RCC 7860 (cell line): ENCODE measurements around the gene LRRC36.

ENCODE experiments used
- DNase-seq: peaks from one replicate; pipeline ENCODE4 v3.0.0-alpha.2; 2015; ENCODE audit warnings: low spot score
- FAIRE-seq: peaks from 2 replicates; lab custom pipeline; 2012; peaks lifted over from hg19 to GRCh38; lab: Jason Lieb, UNC

The LRRC36 gene

DNA sequence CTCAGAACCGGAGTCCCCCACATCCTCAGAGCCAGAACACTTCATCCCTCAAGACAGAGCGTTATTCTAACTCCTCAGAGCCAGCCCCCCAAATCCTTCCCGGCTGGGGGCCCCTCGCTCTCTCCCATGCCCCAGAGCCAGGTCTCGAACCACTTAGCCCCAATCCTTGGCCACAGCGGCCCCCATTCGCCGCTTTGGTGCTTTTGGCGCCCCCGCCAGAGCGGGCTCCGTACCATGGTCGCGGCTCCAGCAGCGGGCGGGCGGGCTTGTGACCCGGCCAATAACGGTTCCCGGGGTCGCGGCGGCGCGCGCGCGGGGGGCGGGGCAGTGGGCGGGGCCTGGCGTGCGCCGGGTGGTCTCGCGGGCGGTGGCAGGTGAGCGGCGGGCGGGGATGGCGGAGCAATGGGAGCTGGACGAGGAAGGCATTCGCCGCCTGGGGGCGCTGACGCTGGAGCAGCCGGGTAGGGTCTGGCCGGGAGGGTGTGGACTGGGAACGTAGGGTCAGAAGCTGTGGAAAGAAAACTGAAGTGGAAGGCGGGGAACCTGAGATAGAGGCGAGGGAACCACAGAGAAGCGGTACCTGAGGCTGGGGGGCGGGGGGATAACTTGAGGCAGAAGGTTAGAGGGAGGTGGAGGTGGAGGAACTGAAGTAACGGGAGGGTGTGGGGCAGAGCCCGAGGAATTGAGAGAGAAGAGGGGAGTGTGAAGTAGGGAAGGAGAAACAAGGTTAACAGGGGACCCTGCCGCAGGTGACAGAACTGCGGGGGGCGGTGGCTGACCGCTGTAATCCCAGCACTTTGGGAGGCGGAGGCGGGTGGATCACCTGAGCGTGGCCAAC is at the start of gene LRRC36, which contains the start of gene KCTD19:
LRRC36 (plus strand) TSS at position 344 of the 838 bp plus-strand sequence; CDS start at position 392, 48 bp downstream.
KCTD19 (minus strand) TSS at position 270 of the 838 bp plus-strand sequence; CDS start at position 236, 34 bp downstream.
- FAIRE-seq (no peak), DNase-seq (no peak)

- DNase-seq (peak; percentile 98), FAIRE-seq (peak; percentile 98)
Measured at GRCh38 chr16:67277294-67277998, 49.2 kb upstream of the LRRC36 start.

- DNase-seq (peak; percentile 72), FAIRE-seq (peak; percentile 24)
Measured at GRCh38 chr16:67277999-67278772, 48.4 kb upstream of the LRRC36 start.

GRCh38 chr16:67278773-67279295 is 47.8 kb upstream of the LRRC36 start:
- peak; percentile 19 for DNase-seq
- FAIRE-seq = no peak

DNA sequence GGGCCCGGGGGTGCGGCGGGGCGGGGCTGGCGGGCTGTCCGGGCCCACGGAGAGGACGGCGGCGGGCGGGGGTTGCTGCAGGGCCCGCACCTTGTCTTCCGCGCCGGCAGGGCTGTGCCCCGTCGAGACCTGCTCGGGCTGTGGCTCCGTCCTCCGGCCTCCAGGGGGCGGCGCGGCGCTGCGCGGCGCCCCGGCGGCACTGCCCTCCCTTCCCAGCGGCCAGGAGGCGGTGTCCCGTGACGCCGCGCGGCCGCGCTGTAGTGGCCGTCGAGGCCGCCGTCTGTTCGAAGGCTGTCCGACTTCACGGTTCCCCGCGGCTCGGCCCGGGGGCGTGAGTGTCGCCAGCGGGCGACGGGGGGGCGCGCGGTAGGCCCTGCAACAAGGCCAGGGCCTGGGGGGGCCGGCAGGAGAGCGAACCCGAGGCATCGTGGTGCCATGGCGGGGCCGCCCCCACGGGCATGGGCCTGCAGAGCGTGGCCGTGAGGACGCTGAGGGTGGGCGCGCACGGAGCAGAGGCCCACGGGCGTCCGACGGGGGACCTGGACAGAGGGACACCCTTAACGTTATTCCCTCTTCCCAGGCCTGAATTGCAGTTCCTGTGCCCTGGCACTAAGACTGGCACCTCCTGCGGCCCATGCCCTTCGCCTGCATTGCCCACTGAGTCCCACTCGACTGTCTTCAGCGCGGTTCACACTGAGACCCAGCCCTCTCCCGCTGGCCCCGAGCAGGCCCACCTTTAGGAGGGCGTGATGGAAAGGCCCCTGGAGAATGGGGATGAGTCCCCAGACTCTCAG is 47.1 kb upstream of the LRRC36 start, which contains the start of gene PLEKHG4:
PLEKHG4 (plus strand) TSS at position 237 of the 794 bp plus-strand sequence; CDS start at position 750, 513 bp downstream.
- peak; percentile 70 for DNase-seq

DNA sequence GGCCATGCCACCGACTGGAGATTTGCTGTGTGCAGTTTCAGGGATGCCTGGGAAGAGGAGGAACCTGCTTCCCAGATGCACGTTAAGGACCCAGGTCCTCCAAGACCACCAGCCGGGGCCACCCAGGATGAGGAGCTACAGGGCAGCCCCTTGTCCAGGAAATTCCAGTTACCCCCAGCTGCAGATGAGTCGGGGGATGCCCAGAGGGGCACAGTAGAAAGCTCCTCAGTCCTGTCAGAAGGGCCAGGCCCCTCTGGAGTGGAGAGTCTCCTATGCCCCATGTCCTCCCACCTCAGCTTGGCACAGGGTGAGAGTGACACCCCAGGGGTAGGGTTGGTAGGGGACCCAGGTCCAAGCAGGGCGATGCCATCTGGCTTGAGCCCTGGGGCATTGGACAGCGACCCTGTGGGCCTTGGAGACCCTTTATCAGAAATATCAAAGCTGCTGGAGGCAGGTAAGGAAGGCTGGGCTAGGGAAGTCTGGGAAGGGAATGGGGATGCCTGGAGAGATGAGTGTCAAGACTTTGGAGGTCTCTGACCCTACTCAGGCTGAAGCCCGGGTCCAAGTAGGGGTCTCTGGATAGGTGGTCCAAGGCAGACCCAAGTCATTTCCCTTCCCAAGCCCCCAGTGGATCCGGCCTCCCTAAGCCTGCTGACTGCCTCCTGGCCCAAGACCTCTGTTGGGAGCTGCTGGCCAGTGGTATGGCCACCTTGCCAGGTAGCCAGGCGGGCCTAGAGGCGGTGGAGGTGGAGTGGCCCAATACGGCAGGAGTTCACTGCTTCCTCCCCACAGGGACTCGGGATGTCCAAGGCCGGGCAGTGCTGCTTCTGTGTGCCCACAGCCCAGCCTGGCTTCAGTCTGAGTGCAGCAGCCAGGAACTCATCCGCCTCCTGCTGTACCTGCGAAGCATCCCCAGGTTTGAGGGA is 46.3 kb upstream of the LRRC36 start:
- FAIRE-seq (no peak), DNase-seq (no peak)

More for the DNA sequence above, 47.1 kb upstream of the LRRC36 start, which contains the start of gene PLEKHG4:
- FAIRE-seq = no peak

- DNase-seq (no peak), FAIRE-seq (no peak)
Measured at GRCh38 chr16:67281536-67282446, 44.8 kb upstream of the LRRC36 start.

GRCh38 chr16:67282447-67282805 is 44.2 kb upstream of the LRRC36 start:
- no peak for FAIRE-seq
- DNase-seq = no peak

DNA sequence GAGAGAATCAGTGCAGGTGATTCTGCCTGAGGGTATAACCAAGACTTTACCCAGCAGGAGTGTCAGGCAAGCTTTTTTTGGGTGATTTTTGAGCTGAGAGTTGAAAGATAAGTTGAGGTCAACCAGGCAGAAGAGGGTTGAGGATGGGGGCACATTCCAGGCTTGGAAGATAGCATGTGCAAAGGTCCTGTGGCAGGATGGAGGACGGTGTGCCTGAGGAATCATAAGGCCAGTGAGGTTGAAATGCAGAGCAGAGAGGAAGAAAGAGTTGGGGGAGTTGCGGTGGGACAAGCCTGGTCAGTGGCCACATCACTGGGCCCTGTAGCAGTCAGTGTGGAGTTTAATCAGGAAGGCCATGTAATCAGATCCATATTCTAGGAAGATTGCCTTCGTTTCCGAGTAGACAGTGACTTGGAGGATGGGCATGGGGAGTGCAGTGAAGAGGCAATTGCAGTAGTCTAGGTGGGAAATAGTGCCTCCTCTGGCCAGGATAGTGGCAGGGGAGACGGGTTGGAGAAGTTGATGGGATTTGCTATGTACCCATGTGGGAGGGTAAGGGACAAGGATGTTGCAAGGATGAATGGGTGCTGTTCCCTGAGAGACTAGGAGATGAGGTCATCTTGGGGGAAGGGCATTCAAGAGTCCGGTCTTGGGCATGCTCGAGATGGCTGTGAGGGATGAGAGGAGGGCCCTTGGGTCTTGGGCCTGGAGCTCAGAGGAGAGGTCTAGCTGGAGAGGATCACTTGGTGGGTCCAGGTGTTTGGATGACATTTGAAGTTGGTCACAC is 43.4 kb upstream of the LRRC36 start:
- DNase-seq (peak; percentile 37), FAIRE-seq (no peak)

GRCh38 chr16:67283826-67284555 is 42.6 kb upstream of the LRRC36 start:
- FAIRE-seq = no peak
- DNase-seq = no peak

- no peak for DNase-seq
- FAIRE-seq = no peak
Measured at GRCh38 chr16:67284699-67285646, 41.6 kb upstream of the LRRC36 start.

DNA sequence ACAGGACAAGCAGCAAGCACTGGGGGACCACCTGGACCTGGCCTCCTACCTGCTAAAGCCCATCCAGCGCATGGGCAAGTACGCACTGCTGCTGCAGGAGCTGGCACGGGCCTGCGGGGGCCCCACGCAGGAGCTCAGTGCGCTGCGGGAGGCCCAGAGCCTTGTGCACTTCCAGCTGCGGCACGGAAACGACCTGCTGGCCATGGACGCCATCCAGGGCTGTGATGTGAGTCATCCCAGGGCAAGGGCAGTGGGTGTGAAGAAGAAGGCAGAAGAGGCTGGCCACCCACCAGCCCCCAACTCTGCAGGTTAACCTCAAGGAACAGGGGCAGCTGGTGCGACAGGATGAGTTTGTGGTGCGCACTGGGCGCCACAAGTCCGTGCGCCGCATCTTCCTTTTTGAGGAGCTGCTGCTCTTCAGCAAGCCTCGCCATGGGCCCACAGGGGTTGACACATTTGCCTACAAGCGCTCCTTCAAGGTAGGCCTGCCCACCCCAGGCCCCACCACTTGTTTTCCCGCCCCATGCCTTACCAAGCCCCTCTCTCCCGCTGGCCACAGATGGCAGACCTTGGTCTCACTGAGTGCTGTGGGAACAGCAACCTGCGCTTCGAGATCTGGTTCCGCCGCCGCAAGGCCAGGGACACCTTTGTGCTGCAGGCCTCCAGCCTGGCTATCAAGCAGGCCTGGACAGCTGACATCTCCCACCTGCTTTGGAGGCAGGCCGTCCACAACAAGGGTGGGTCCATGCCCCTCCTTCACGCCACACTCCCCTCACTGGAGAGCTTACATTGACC is 40.0 kb upstream of the LRRC36 start:
- FAIRE-seq (no peak), DNase-seq (no peak)

DNA sequence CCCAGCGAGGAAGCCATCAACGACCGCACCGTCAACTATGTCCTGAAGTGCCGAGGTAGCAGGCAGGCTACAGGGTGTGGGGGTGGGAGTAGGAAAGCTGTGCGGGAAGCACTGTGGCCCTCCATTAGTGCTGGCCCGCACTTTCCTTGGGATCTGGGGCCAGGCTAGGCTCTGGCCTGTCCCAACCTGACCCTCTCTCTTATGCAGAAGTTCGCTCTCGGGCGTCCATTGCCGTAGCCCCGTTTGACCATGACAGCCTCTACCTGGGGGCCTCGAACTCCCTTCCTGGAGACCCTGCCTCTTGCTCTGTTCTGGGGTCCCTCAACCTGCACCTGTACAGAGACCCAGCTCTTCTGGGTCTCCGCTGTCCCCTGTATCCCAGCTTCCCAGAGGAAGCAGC is 38.7 kb upstream of the LRRC36 start:
- FAIRE-seq = no peak

GRCh38 chr16:67291461-67291860 is 35.2 kb upstream of the LRRC36 start:
- no peak for FAIRE-seq

More for the DNA sequence above, 38.7 kb upstream of the LRRC36 start:
- DNase-seq = no peak

More at GRCh38 chr16:67291461-67291860, 35.2 kb upstream of the LRRC36 start:
- no peak for DNase-seq
